Adrenal gland (tissue), 5 donors: Measurements from ENCODE around the gene NGFR.

ENCODE experiments used
- CTCF ChIP-seq, 6 experiments: fragments of 450-650 bp in 4 of 6; fragments of 200-600 bp in 2 of 6; sonication (generic) in 1 of 6; IDR thresholded peaks; 1 replicate in 5 of 6; 2 replicates in 1 of 6; pipeline versions ENCODE4 v1.5.1 to v1.8.0; 2016 to 2021; ENCODE audit warnings: antibody characterized with exemption in 6 of 6, mild to moderate bottlenecking in 2 of 6, moderate library complexity in 1 of 6
- POLR2A ChIP-seq, 2 donors: fragments of 450-650 bp; IDR thresholded peaks; one replicate each; pipeline ENCODE4 v1.6.1; 2017; ENCODE audit warnings: antibody characterized with exemption in 2 of 2, mild to moderate bottlenecking in 2 of 2, moderate library complexity in 1 of 2
- donor health status: DM: no; HTN: no; CAD: no.

- TF ChIP-seq CTCF (IDR thresholded peaks at IDR 0.05) (no peak), POLR2A (IDR thresholded peaks at IDR 0.05) (no peak)
Observed at GRCh38 chr17:49482144-49482817, 12.8 kb upstream of the NGFR start.
